Measurements from ENCODE around the gene CNTNAP5.

DNA sequence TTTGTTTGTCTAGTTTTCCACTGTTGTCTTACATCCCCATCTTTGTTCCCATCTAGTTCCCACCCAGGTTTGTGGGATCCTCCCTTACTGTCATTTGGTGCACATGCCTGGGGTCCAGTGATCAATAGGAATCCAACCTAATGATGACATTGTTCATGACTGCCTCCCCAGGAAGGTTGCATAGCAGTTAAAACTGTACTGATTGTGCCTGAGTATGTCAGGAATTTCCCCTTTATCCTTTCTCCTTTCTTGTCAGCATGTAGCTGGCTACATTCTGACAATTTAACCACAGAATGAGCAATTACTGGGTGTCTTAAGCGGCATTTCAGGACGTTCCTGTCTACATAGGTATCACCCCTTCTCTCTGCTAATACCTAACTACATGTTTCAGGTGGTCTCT lies 653.0 kb downstream of the CNTNAP5 start:
- no peak for TF ChIP-seq POLR2AphosphoS5 (IDR thresholded peaks at IDR 0.05)
- TF ChIP-seq, protein P1, sequence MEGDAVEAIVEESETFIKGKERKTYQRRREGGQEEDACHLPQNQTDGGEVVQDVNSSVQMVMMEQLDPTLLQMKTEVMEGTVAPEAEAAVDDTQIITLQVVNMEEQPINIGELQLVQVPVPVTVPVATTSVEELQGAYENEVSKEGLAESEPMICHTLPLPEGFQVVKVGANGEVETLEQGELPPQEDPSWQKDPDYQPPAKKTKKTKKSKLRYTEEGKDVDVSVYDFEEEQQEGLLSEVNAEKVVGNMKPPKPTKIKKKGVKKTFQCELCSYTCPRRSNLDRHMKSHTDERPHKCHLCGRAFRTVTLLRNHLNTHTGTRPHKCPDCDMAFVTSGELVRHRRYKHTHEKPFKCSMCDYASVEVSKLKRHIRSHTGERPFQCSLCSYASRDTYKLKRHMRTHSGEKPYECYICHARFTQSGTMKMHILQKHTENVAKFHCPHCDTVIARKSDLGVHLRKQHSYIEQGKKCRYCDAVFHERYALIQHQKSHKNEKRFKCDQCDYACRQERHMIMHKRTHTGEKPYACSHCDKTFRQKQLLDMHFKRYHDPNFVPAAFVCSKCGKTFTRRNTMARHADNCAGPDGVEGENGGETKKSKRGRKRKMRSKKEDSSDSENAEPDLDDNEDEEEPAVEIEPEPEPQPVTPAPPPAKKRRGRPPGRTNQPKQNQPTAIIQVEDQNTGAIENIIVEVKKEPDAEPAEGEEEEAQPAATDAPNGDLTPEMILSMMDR (IDR thresholded peaks at IDR 0.05), result no peak
